Measurements from ENCODE around the gene FOXC2.

Gene FOXC2

GRCh38 chr16:86593913-86594620 lies 27.4 kb downstream of the FOXC2 start:
- DNase-seq: no peak

GRCh38 chr16:86594721-86595120 lies 28.1 kb downstream of the FOXC2 start:
- no peak for DNase-seq

- DNase-seq: no peak
Observed at GRCh38 chr16:86595983-86596605, 29.5 kb downstream of the FOXC2 start.

- no peak for DNase-seq
Observed at GRCh38 chr16:86597126-86597879, 30.7 kb downstream of the FOXC2 start.

GRCh38 chr16:86597880-86598606 lies 31.4 kb downstream of the FOXC2 start:
- DNase-seq: no peak

- DNase-seq: no peak
Observed at GRCh38 chr16:86598607-86599565, 32.3 kb downstream of the FOXC2 start.

GRCh38 chr16:86601356-86601755 lies 34.7 kb downstream of the FOXC2 start:
- no peak for DNase-seq

GRCh38 chr16:86602521-86602920 lies 35.9 kb downstream of the FOXC2 start:
- DNase-seq: no peak

- no peak for DNase-seq
Observed at GRCh38 chr16:86604436-86605193, 38.0 kb downstream of the FOXC2 start.

- DNase-seq: no peak
Observed at GRCh38 chr16:86605950-86606349, 39.3 kb downstream of the FOXC2 start.

GRCh38 chr16:86608301-86608747 lies 41.7 kb downstream of the FOXC2 start:
- no peak for DNase-seq

- DNase-seq: no peak
Observed at GRCh38 chr16:86609115-86609514, 42.5 kb downstream of the FOXC2 start.

GRCh38 chr16:86609661-86610060 lies 43.0 kb downstream of the FOXC2 start:
- DNase-seq: no peak

GRCh38 chr16:86610779-86611524 lies 44.3 kb downstream of the FOXC2 start:
- DNase-seq: peak in 1 of 2 experiments; percentile 34

GRCh38 chr16:86611525-86611855 lies 44.9 kb downstream of the FOXC2 start:
- no peak for DNase-seq

- DNase-seq: no peak
Observed at GRCh38 chr16:86611941-86612340, 45.3 kb downstream of the FOXC2 start.

- DNase-seq: no peak
Observed at GRCh38 chr16:86614699-86615098, 48.1 kb downstream of the FOXC2 start.

- DNase-seq: no peak
Observed at GRCh38 chr16:86616906-86617305, 50.3 kb downstream of the FOXC2 start.

- DNase-seq: no peak
Observed at GRCh38 chr16:86618431-86619238, 52.0 kb downstream of the FOXC2 start.
